Fibroblast of lung (primary cell): Measurements from ENCODE around the gene TPST2.

ENCODE experiments used
- CTCF ChIP-seq, 2 donors: IDR thresholded peaks in 1 of 2; conservative IDR thresholded peaks in 1 of 2; 1 replicate in 1 of 2; 2 replicates in 1 of 2; pipeline ENCODE4 v1.5.1; 2011 to 2012; ENCODE audit warnings: low read length in 2 of 2, control low read depth in 1 of 2, inconsistent platforms in 1 of 2, low read depth in 1 of 2, mild to moderate bottlenecking in 1 of 2
- EZH2 ChIP-seq: IDR thresholded peaks from 2 replicates; pipeline ENCODE4 v1.5.1; 2012; ENCODE audit warnings: low read length, control low read depth, mild to moderate bottlenecking; ENCODE audit errors: missing control alignments

DNA sequence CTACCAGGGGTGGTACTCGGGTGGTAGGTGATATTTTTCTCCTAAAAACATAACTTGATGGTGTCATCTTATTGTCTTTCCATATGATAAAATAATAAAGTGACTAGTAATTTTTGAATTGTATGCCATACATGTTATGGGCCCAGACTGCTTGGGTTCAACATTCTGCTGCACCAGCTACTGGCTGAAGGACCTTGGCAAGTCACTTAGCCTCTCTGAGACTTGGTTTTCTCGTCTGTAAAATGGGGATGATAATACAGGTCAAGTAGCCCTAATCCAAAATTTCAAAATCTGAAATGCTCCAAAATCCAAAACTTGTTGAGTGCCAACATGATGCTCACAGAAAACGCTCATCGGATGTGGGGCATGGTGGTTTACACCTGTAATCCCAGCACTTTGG, 42.1 kb downstream of the TPST2 start:
- TF ChIP-seq CTCF (conservative IDR thresholded peaks at IDR 0.05 in 1 of 2, IDR thresholded peaks at IDR 0.05 in 1 of 2; ENCODE audit: low read depth in 1 of 2, low read length in 2 of 2) (no peak), EZH2 (no peak)
